Nephron progenitor cell (in vitro differentiated cells): ENCODE measurements around the gene PDXK.
A peak's percentile ranks its signal among the peaks of the same experiment; 100 is the strongest.

Source experiments
- DNase-seq: peaks from one replicate; pipeline ENCODE4 v3.0.0; 2021
- H3K27ac Mint-ChIP-seq: 2 replicates; pipeline ENCODE4 v1.8.0; 2021; ENCODE audit warnings: mild to moderate bottlenecking, moderate library complexity, mixed read lengths
- H3K27me3 Mint-ChIP-seq: 2 replicates; pipeline ENCODE4 v1.8.0; 2021; ENCODE audit warnings: mild to moderate bottlenecking, low read depth, mixed read lengths; ENCODE audit not compliant: poor library complexity
- H3K36me3 Mint-ChIP-seq: 2 replicates; pipeline ENCODE4 v1.8.0; 2021; ENCODE audit warnings: low read depth, mixed read lengths
- H3K4me1 Mint-ChIP-seq: 2 replicates; pipeline ENCODE4 v1.8.0; 2021; ENCODE audit warnings: mixed read lengths
- H3K4me3 Mint-ChIP-seq: 2 replicates; pipeline ENCODE4 v1.8.0; 2021; ENCODE audit warnings: mild to moderate bottlenecking, moderate library complexity, mixed read lengths
- H3K9me3 Mint-ChIP-seq: 2 replicates; pipeline ENCODE4 v1.8.0; 2021; ENCODE audit warnings: mild to moderate bottlenecking, moderate library complexity, mixed read lengths
- TF ChIP-seq, protein P1 (sequence below): fragments of 200-600 bp; sonication (generic); IDR thresholded peaks from 2 replicates; pipeline ENCODE4 v1.5.0; 2021; ENCODE audit warnings: antibody characterized with exemption

PDXK gene

DNA sequence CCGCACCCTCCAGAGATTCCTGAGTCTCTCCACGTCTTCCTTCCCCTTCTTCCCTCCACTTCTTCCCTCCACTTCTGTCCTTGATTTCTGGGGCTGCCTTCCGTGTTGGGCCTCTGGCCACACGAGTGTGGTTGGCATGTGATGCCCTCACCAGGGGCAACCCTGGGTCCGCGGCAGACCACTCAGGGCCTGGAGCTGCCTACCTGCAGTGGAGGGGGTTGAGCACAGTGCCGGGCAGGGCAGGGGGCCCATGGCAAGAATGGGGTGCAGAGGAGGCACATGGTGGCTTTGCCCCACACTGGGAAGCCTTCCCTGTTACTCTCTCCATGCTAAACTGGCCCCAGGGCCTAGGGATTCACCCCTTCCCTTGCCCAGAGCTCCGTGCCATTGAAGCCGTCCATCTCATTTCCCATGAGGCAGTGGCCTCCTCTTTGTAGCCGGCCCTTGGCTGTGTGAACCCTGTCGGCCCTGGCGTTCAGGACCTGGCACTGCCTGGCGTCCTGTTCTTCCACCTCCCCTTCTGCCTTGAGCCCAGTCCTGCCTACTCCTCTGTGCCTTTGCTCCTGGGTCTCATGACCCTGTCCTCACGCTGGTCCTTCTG, 83.9 kb downstream of the PDXK start:
- H3K36me3 Mint-ChIP-seq: peaks cover 32% of the 10 kb centered on the region
- no peaks in the 10 kb centered on the region for H3K27me3 Mint-ChIP-seq
- peaks cover 18% of the 10 kb centered on the region for H3K4me1 Mint-ChIP-seq
- no peak overlapping the region for H3K4me3 Mint-ChIP-seq
- TF ChIP-seq, protein P1, sequence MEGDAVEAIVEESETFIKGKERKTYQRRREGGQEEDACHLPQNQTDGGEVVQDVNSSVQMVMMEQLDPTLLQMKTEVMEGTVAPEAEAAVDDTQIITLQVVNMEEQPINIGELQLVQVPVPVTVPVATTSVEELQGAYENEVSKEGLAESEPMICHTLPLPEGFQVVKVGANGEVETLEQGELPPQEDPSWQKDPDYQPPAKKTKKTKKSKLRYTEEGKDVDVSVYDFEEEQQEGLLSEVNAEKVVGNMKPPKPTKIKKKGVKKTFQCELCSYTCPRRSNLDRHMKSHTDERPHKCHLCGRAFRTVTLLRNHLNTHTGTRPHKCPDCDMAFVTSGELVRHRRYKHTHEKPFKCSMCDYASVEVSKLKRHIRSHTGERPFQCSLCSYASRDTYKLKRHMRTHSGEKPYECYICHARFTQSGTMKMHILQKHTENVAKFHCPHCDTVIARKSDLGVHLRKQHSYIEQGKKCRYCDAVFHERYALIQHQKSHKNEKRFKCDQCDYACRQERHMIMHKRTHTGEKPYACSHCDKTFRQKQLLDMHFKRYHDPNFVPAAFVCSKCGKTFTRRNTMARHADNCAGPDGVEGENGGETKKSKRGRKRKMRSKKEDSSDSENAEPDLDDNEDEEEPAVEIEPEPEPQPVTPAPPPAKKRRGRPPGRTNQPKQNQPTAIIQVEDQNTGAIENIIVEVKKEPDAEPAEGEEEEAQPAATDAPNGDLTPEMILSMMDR: no peak
- no peak overlapping the region for H3K27ac Mint-ChIP-seq
- no peak for DNase-seq
- H3K9me3 Mint-ChIP-seq: no peaks in the 10 kb centered on the region

DNA sequence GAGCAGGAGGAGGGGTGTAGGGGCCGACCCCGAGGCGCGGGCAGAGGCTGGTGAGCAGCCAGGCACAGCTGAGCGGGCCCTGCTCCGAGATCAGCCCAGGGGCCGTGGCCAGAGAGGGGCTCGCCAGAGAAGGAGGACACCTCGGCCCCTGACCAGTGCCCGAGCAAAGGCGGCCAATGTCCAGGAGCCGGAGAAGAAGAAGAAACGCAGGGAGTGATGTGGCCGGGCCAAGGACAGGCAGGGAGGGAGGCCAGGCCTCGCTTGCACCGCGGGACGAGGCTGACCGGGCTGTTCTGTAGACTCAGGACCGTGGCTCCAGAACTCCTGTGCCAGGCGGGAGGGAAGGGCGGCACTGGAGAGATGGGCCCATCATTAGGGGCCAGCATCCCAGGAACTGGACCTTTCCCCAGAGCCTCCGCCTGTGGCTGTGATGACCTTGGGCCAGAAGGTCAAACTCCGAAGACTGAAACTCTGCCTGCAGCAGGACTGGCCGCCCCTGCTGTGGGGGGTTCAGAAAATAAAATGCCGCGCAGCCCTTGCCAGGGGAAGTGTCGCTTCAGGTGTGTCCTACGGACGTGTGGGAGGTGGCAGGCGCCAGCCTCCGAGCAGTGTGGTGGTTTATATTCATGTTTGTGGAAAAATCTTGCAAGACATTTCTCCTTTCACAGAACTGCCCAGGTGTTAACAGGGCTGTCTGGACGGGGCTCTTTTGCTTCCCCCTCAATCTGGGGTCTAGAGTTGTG, 84.8 kb downstream of the PDXK start:
- no peaks in the 10 kb centered on the region for H3K9me3 Mint-ChIP-seq
- H3K27ac Mint-ChIP-seq: peak overlapping the region; percentile 80
- DNase-seq: no peak
- H3K27me3 Mint-ChIP-seq: no peaks in the 10 kb centered on the region
- no peak overlapping the region for H3K4me3 Mint-ChIP-seq
- peaks cover 18% of the 10 kb centered on the region for H3K4me1 Mint-ChIP-seq
- TF ChIP-seq, protein P1: no peak
- H3K36me3 Mint-ChIP-seq: peaks cover 26% of the 10 kb centered on the region

DNA sequence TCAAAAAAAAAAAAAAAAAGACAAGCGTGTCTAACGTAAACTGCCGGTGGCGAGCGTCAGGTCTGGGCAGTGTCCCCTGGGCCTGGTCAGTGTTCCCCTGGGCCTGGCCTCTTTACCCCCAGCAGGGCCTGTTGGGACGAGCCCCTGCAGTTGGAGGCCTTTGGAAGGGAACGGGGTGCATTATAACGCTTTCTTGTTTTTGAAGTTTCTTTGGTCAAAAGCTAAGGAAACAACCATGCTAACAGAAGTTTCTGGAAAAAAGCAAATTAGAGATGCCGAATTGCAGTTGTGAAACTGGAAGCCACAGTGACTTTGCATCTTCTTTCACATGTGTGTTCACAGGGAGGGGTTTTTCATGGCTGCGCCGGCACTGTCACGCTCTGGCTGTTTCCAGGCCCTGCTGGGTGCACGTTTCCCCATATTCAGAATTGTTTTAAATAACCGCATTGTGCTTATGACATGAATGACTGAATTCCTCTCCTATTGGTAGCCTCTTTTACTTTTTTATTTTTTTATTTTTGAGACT, 86.4 kb downstream of the PDXK start:
- peaks cover 23% of the 10 kb centered on the region for H3K4me1 Mint-ChIP-seq
- DNase-seq: no peak
- no peaks in the 10 kb centered on the region for H3K27me3 Mint-ChIP-seq
- no peaks in the 10 kb centered on the region for H3K9me3 Mint-ChIP-seq
- TF ChIP-seq, protein P1: no peak
- no peak overlapping the region for H3K4me3 Mint-ChIP-seq
- H3K36me3 Mint-ChIP-seq: peaks cover 22% of the 10 kb centered on the region
- peak overlapping the region; percentile 96 for H3K27ac Mint-ChIP-seq

DNA sequence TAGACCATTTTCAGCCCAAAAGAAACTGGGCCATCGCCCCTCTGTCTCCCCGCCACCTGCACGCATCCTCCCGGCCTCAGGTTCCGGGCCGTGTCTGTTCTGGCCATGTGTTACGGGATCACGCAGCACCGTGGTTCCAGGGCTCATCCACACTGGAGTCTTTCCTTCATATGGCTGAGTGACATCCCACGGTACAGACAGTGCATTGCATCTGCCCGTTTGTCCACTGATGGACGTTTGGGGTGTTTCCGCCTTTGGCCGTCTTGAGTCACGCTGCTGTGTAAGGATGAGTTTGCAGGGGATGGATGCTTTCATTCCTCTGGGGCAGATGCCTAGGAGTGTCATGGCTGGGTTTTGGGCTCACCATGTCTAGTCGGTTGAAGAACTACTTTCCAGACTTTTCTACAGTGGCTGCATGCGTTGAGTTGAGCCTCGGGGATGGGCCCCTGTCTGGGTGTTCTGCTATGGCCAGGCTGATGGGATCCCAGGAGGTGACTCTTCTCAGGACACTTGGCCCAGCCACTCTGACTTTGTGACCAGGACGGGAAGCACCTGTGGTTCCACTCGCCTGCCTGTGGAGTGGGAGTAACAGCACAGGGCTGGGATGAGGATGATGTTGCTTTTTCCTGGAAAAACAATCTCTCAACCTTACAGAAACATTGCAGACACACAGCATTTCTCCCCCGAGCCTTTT, 87.2 kb downstream of the PDXK start:
- no peaks in the 10 kb centered on the region for H3K27me3 Mint-ChIP-seq
- peaks cover 23% of the 10 kb centered on the region for H3K4me1 Mint-ChIP-seq
- DNase-seq: no peak
- no peaks in the 10 kb centered on the region for H3K9me3 Mint-ChIP-seq
- peak overlapping the region; percentile 73 for H3K27ac Mint-ChIP-seq
- peaks cover 13% of the 10 kb centered on the region for H3K36me3 Mint-ChIP-seq
- H3K4me3 Mint-ChIP-seq: no peak overlapping the region
- TF ChIP-seq, protein P1: no peak

DNA sequence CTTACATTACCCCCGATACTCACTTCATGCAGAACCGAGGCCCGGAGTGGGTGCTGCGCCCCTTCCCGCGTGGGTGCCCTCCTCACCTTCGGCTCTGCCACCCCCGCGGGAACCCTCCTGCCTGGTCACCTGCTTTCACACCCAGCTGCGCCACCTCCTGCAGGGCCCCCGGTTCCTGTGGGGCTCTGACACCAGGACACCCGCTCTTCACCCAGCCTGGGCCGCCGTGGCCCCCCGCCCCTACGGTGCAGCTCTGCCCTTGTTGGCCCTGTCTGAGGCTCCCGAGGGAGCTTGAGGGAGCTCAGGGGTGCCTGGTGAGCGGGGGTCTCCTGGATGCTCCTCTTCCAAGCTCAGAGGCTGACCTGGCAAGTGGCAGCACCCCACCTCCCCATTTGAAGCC, 89.4 kb downstream of the PDXK start:
- peaks cover 29% of the 10 kb centered on the region for H3K4me1 Mint-ChIP-seq
- TF ChIP-seq, protein P1: no peak
- no peak for DNase-seq
- H3K27ac Mint-ChIP-seq: no peak overlapping the region
- H3K4me3 Mint-ChIP-seq: no peak overlapping the region
- H3K9me3 Mint-ChIP-seq: no peaks in the 10 kb centered on the region
- peaks cover 4% of the 10 kb centered on the region for H3K27me3 Mint-ChIP-seq
- H3K36me3 Mint-ChIP-seq: peaks cover under 1% of the 10 kb centered on the region
